HEK293T (cell line): ENCODE results near the gene MGAT1.

Source experiments
- ARNT ChIP-seq: fragments of 450-650 bp; IDR thresholded peaks from 2 replicates; pipeline ENCODE4 v1.6.1; 2017; ENCODE audit warnings: mild to moderate bottlenecking
- BHLHE40 ChIP-seq: fragments of 450-650 bp; IDR thresholded peaks from 2 replicates; pipeline ENCODE4 v1.6.1; 2016; ENCODE audit warnings: mild to moderate bottlenecking, moderate library complexity, borderline replicate concordance
- ELF4 ChIP-seq: fragments of 450-650 bp; IDR thresholded peaks from 2 replicates; pipeline ENCODE4 v1.6.1; 2017; ENCODE audit warnings: antibody characterized with exemption
- FOXA1 ChIP-seq: fragments of 450-650 bp; IDR thresholded peaks from 2 replicates; pipeline ENCODE4 v1.6.1; 2016; ENCODE audit warnings: mild to moderate bottlenecking
- FOXK2 ChIP-seq: fragments of 450-650 bp; IDR thresholded peaks from 2 replicates; pipeline ENCODE4 v1.6.1; 2016; ENCODE audit warnings: mild to moderate bottlenecking
- HDGF ChIP-seq: fragments of 450-650 bp; IDR thresholded peaks from 2 replicates; pipeline ENCODE4 v1.6.1; 2017; ENCODE audit warnings: antibody characterized with exemption, borderline replicate concordance
- LEF1 ChIP-seq: fragments of 450-650 bp; IDR thresholded peaks from 2 replicates; pipeline ENCODE4 v1.6.1; 2017; ENCODE audit warnings: mild to moderate bottlenecking, borderline replicate concordance
- PKNOX1 ChIP-seq: fragments of 450-650 bp; IDR thresholded peaks from 2 replicates; pipeline ENCODE4 v1.6.1; 2016

- TF ChIP-seq FOXA1: no peak
- TF ChIP-seq ARNT: no peak
- no peak for TF ChIP-seq ELF4
- no peak for TF ChIP-seq LEF1
- TF ChIP-seq BHLHE40: no peak
- no peak for TF ChIP-seq FOXK2
- TF ChIP-seq HDGF: no peak
- no peak for TF ChIP-seq PKNOX1
Measured at GRCh38 chr5:180779985-180780610, 22.5 kb downstream of the MGAT1 start.
